Activated CD8-positive, alpha-beta T cell treated with anti-CD3 and anti-CD28 coated beads for 36 hours (primary cell): ENCODE measurements around the gene TNNI2. TPM values are rescaled to one million over a fixed set of nuclear protein-coding genes. Genes with fewer than 3 reads are reported as not detected.
"Not testable (repeated sequence)": the region's sequence is repeated elsewhere in the genome, so short reads cannot be mapped to it uniquely, and the experiment has no call there.

Experiments
- ATAC-seq: fragments of 200-7000 bp; cut with Tn5 transposase; one replicate; pipeline ENCODE4 v1.10.0; 2021; ENCODE audit warnings: mild to moderate bottlenecking, moderate library complexity
- CTCF ChIA-PET: fragments of 350-600 bp; sonication (Branson Sonifier 250); formaldehyde crosslinking; loops from one replicate; lab custom pipeline; 2021; ENCODE audit warnings: antibody characterized with exemption; lab: Charles Lee
- POLR2A ChIA-PET: fragments of 350-600 bp; sonication (Branson Sonifier 250); formaldehyde crosslinking; loops from one replicate; lab custom pipeline; 2021; ENCODE audit warnings: antibody characterized with exemption; lab: Charles Lee
- DNase-seq: peaks from one replicate; pipeline ENCODE4 v3.0.0-alpha.2; 2020
- H3K27ac Mint-ChIP-seq: one replicate; pipeline ENCODE4 v1.8.0; 2021; ENCODE audit warnings: mild to moderate bottlenecking, mixed read lengths
- H3K27me3 Mint-ChIP-seq: one replicate; pipeline ENCODE4 v1.8.0; 2021; ENCODE audit warnings: mixed read lengths
- H3K36me3 Mint-ChIP-seq: one replicate; pipeline ENCODE4 v1.8.0; 2021; ENCODE audit warnings: low read depth, mixed read lengths
- H3K4me1 Mint-ChIP-seq: one replicate; pipeline ENCODE4 v1.8.0; 2021; ENCODE audit warnings: low read depth, mixed read lengths
- H3K4me3 Mint-ChIP-seq: one replicate; pipeline ENCODE4 v1.8.0; 2021; ENCODE audit warnings: mild to moderate bottlenecking, moderate library complexity, mixed read lengths
- H3K9me3 Mint-ChIP-seq: one replicate; pipeline ENCODE4 v1.8.0; 2021; ENCODE audit warnings: mixed read lengths
- intact Hi-C: fragments of 100-400 bp; cut with micrococcal nuclease; formaldehyde crosslinking; loops from one replicate; pipeline ENCODE4 v1.10.0; 2022
- total RNA-seq, 2 experiments: library from RNA; stranded (reverse); gene quantifications; one replicate each; pipeline ENCODE4 v1.2.3, GENCODE V29; 2021
- TF ChIP-seq, protein P1 (sequence below): fragments of 200-600 bp; IDR thresholded peaks from one replicate; pipeline ENCODE4 v1.8.0; 2022; ENCODE audit warnings: antibody characterized with exemption, mild to moderate bottlenecking

Gene TNNI2
- total RNA-seq, 2 experiments from 2014 or later: 0.92 TPM; not detected in 1

GRCh38 chr11:1872267-1872985 is 33.6 kb downstream of the TNNI2 start:
- H3K27ac Mint-ChIP-seq: peak overlapping the region; percentile 30
- ChIA-PET POLR2A (interaction anchor here (1.0 kb wide), 1 partner anchor 17 kb away, joined by 4 read pairs; no protein-coding TSS in a partner anchor), CTCF (interaction anchor here (1.4 kb wide), 1 partner anchor 10 kb away, joined by 8 read pairs; no protein-coding TSS in a partner anchor)
- peaks cover 56% of the 10 kb centered on the region for H3K4me1 Mint-ChIP-seq
- TF ChIP-seq, protein P1, sequence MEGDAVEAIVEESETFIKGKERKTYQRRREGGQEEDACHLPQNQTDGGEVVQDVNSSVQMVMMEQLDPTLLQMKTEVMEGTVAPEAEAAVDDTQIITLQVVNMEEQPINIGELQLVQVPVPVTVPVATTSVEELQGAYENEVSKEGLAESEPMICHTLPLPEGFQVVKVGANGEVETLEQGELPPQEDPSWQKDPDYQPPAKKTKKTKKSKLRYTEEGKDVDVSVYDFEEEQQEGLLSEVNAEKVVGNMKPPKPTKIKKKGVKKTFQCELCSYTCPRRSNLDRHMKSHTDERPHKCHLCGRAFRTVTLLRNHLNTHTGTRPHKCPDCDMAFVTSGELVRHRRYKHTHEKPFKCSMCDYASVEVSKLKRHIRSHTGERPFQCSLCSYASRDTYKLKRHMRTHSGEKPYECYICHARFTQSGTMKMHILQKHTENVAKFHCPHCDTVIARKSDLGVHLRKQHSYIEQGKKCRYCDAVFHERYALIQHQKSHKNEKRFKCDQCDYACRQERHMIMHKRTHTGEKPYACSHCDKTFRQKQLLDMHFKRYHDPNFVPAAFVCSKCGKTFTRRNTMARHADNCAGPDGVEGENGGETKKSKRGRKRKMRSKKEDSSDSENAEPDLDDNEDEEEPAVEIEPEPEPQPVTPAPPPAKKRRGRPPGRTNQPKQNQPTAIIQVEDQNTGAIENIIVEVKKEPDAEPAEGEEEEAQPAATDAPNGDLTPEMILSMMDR: no peak
- intact Hi-C loops: no loop called here
- H3K36me3 Mint-ChIP-seq: no peaks in the 10 kb centered on the region
- ATAC-seq: no peak
- H3K9me3 Mint-ChIP-seq: no peaks in the 10 kb centered on the region
- no peaks in the 10 kb centered on the region for H3K27me3 Mint-ChIP-seq
- no peak overlapping the region for H3K4me3 Mint-ChIP-seq
- no peak for DNase-seq

DNA sequence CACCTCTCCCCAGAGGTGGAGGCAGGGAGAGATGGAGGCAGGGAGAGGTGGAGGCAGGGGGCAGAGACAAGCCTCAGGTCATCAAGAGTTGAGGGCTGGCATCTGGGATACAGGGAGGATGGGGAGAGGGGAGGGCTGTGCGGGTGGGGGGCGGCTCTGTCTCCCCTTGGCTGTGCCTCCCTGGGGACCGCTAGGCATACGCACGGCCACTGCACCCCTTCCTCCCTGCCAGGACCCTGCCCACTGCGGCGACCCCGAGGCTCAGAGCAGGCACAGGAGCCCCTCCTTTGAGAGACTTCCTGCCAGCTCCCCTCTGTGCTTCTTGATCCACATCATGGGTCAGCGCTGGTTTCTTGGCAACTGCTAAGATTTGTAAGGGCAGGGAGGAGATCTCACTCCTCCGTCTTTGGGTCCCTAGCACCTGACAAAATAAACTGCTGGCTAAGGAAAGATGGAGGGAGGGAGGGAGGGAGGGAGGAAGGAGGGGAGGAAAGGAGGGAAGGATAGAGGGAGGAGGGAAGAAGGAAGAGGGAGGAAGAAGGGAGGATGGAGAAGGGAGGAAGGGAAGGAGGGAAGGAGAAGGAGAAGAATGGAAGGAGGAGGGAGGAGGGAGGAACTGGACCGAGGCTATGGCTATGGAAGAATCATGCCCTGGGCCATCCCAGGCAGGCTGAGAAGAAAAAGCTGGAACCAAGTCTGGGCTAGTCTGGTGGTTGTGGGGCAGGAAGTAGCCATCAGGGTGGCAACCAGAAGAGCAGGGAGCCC is 34.4 kb downstream of the TNNI2 start:
- no peaks in the 10 kb centered on the region for H3K27me3 Mint-ChIP-seq
- H3K4me3 Mint-ChIP-seq: no peak overlapping the region
- no peaks in the 10 kb centered on the region for H3K9me3 Mint-ChIP-seq
- TF ChIP-seq, protein P1: no peak
- intact Hi-C loops: no loop called here
- peak overlapping the region; percentile 20 for H3K27ac Mint-ChIP-seq
- CTCF ChIA-PET: interaction anchor here (1.4 kb wide), 1 partner anchor 9 kb away, joined by 8 read pairs; no protein-coding TSS in a partner anchor
- POLR2A ChIA-PET: interaction anchor here (1.0 kb wide), 1 partner anchor 16 kb away, joined by 4 read pairs; no protein-coding TSS in a partner anchor
- DNase-seq: no peak
- no peaks in the 10 kb centered on the region for H3K36me3 Mint-ChIP-seq
- H3K4me1 Mint-ChIP-seq: peaks cover 54% of the 10 kb centered on the region
- no peak for ATAC-seq

GRCh38 chr11:1873813-1874150 is 35.0 kb downstream of the TNNI2 start:
- POLR2A ChIA-PET: not testable (repeated sequence)

GRCh38 chr11:1874441-1875092 is 35.8 kb downstream of the TNNI2 start:
- POLR2A ChIA-PET: interaction anchor here (1.7 kb wide), 1 partner anchor 21 kb away, joined by 5 read pairs; no protein-coding TSS in a partner anchor
- intact Hi-C loops, H3K27ac Mint-ChIP-seq: not testable (repeated sequence)

More at GRCh38 chr11:1873813-1874150, 35.0 kb downstream of the TNNI2 start:
- H3K36me3 Mint-ChIP-seq, DNase-seq, H3K9me3 Mint-ChIP-seq, H3K4me3 Mint-ChIP-seq, H3K27ac Mint-ChIP-seq, intact Hi-C loops, ATAC-seq, H3K27me3 Mint-ChIP-seq: not testable (repeated sequence)
- CTCF ChIA-PET: interaction anchor here (1.4 kb wide), 1 partner anchor 9 kb away, joined by 8 read pairs; no protein-coding TSS in a partner anchor
- peaks cover 51% of the 10 kb centered on the region for H3K4me1 Mint-ChIP-seq

DNA sequence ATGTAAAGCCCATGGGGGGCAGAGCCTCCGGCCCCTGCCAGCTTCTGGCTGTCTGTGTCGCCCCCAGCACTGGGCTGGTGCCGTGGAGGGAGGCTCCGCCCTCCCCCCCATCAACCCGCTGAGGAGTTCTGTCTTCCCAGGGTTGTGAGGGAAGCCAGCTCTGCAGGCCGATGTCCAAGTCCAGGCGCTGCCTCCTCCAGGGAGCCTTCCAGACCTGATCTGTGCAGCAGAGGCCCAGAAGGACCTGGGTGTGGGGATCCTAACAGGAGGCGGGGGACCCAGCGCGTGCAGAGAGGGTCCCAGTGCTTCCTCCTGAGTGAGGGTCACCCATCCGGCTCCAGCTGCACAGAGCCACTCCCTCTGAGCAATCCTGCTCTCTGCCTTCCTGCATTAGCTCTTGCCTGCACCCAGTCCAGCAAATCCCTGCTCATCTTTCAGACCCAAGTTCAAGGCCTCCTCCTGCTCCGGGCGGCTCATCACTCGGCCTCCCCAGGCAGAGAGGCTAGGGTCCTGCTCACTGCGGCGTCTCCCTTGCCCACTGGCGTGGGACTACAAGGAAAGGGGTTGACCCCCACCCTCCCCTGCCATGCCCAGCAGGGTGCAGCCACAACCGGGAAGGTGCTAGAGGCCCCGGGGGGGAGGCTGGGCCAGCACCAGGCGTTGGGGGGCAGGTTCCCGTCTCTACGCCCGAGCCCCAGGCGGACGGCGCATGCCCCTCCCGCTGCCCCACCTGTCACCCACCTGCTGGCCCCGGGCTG is 36.5 kb downstream of the TNNI2 start:
- ChIA-PET POLR2A (interaction anchor here (1.7 kb wide), 1 partner anchor 21 kb away, joined by 5 read pairs; no protein-coding TSS in a partner anchor), CTCF (interaction anchor here (1.6 to 1.9 kb wide), 4 partner anchors 19 to 182 kb away, joined by 5 to 10 read pairs (median 7); no protein-coding TSS in a partner anchor)
- Mint-ChIP-seq H3K4me3 (no peak overlapping the region), H3K36me3 (no peaks in the 10 kb centered on the region), H3K27ac (no peak overlapping the region), H3K9me3 (no peaks in the 10 kb centered on the region), H3K27me3 (no peaks in the 10 kb centered on the region), H3K4me1 (peaks cover 36% of the 10 kb centered on the region)
- intact Hi-C loops: no loop called here
- ATAC-seq: no peak
- TF ChIP-seq, protein P1: no peak
- peak; percentile 1 for DNase-seq

More at GRCh38 chr11:1874441-1875092, 35.8 kb downstream of the TNNI2 start:
- CTCF ChIA-PET, H3K36me3 Mint-ChIP-seq, H3K9me3 Mint-ChIP-seq, H3K27me3 Mint-ChIP-seq, H3K4me3 Mint-ChIP-seq, ATAC-seq: not testable (repeated sequence)
- H3K4me1 Mint-ChIP-seq: peaks cover 43% of the 10 kb centered on the region
- peak; percentile 8 for DNase-seq

DNA sequence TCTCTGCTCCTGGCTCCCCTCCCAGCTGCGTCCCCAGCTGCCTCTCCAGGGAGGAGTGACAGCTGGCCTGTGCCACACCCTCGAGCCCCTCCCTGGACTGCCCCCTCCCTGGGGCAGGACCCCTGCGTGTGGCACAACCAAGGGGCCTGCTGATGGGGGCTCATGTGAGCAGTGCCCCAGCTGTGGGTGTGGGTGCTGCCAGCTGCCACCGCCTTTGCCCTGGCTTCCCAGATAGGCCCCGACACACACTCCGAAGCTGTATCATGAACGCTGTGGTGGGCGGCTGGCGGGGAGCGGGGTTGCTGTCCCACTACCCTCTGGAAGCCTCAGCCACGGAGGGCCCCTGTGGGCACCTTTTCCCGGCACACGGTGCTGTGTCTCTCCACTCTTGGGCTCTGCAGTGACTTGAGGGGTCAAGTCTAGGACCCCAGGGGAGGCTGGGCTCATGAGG is 37.1 kb downstream of the TNNI2 start:
- H3K36me3 Mint-ChIP-seq, intact Hi-C loops, ATAC-seq, H3K27me3 Mint-ChIP-seq, H3K4me3 Mint-ChIP-seq, H3K27ac Mint-ChIP-seq, H3K9me3 Mint-ChIP-seq: not testable (repeated sequence)
- H3K4me1 Mint-ChIP-seq: peaks cover 32% of the 10 kb centered on the region
- ChIA-PET CTCF (interaction anchor here (1.0 to 2.0 kb wide), 9 partner anchors 9 to 182 kb away, joined by 3 to 10 read pairs (median 6); partner anchors contain the start of genes LSP1 and PRR33), POLR2A (interaction anchor here (0.5 to 1.7 kb wide), 4 partner anchors 15 to 367 kb away, joined by 3 to 5 read pairs (median 4); no protein-coding TSS in a partner anchor)
- DNase-seq: peak; percentile 1
